HepG2 (cell line): ENCODE data around the gene SLC26A9. TPM values are rescaled to one million over a fixed set of nuclear protein-coding genes. Genes with fewer than 3 reads are reported as not detected.

Source experiments
- ARID3A ChIP-seq: IDR thresholded peaks from 2 replicates; pipeline ENCODE4 v1.6.1; 2012; ENCODE audit warnings: low read depth, low read length, improper control_type of control experiment
- CEBPB ChIP-seq: IDR thresholded peaks from 2 replicates; pipeline ENCODE4 v1.6.1; 2011; ENCODE audit warnings: low read depth, low read length, improper control_type of control experiment, borderline replicate concordance
- CEBPG ChIP-seq: IDR thresholded peaks from 2 replicates; pipeline ENCODE4 v1.6.1; 2016
- CREB3 ChIP-seq: sonication (generic); formaldehyde crosslinking; IDR thresholded peaks from 2 replicates; pipeline ENCODE4 v1.5.0; 2020; ENCODE audit warnings: missing genetic modification reagents
- CREM ChIP-seq, 2 experiments: sonication (generic) in 1 of 2; formaldehyde crosslinking in 1 of 2; IDR thresholded peaks; 2 replicates each; pipeline versions ENCODE4 v1.4.0 to v1.6.1; 2016 to 2020; ENCODE audit warnings: antibody characterized with exemption in 1 of 2, mild to moderate bottlenecking in 1 of 2, missing genetic modification reagents in 1 of 2
- DMAP1 ChIP-seq: IDR thresholded peaks from 2 replicates; pipeline ENCODE4 v1.6.1; 2016
- NFE2 ChIP-seq: sonication (generic); formaldehyde crosslinking; IDR thresholded peaks from 2 replicates; pipeline ENCODE4 v1.4.0; 2020; ENCODE audit warnings: missing genetic modification reagents
- NFRKB ChIP-seq: fragments of 450-650 bp; IDR thresholded peaks from 2 replicates; pipeline ENCODE4 v1.6.1; 2017
- NRL ChIP-seq: sonication (generic); formaldehyde crosslinking; IDR thresholded peaks from 2 replicates; pipeline ENCODE4 v1.5.0; 2020; ENCODE audit warnings: missing genetic modification reagents, mild to moderate bottlenecking, moderate library complexity, borderline replicate concordance
- PCBP2 ChIP-seq: fragments of 200-400 bp; formaldehyde crosslinking; optimal IDR thresholded peaks from 2 replicates; pipeline ENCODE3; 2018; ENCODE audit warnings: low read length, low read depth; ENCODE audit not compliant: poor library complexity, severe bottlenecking
- POLR2A ChIP-seq, 2 experiments: IDR thresholded peaks; 2 replicates each; pipeline ENCODE4 v1.6.1; 2011; ENCODE audit warnings: low read depth in 2 of 2, low read length in 2 of 2, mild to moderate bottlenecking in 1 of 2, moderate library complexity in 1 of 2; ENCODE audit not compliant: insufficient read depth in 1 of 2
- PREB ChIP-seq: sonication (generic); formaldehyde crosslinking; IDR thresholded peaks from 2 replicates; pipeline ENCODE4 v1.4.0; 2020; ENCODE audit warnings: missing genetic modification reagents
- RXRB ChIP-seq: IDR thresholded peaks from 2 replicates; pipeline ENCODE4 v1.6.1; 2016; ENCODE audit warnings: borderline replicate concordance, missing genetic modification reagents, missing compliant biosample characterization
- SOX5 ChIP-seq: IDR thresholded peaks from 2 replicates; pipeline ENCODE4 v1.6.1; 2016; ENCODE audit warnings: borderline replicate concordance
- ZBTB4 ChIP-seq: sonication (generic); formaldehyde crosslinking; IDR thresholded peaks from 2 replicates; pipeline ENCODE4 v1.4.0; 2020; ENCODE audit warnings: missing genetic modification reagents, mild to moderate bottlenecking, borderline replicate concordance
- ZFP41 ChIP-seq: sonication (generic); formaldehyde crosslinking; IDR thresholded peaks from 2 replicates; pipeline ENCODE4 v1.4.0; 2020; ENCODE audit warnings: mild to moderate bottlenecking, missing genetic modification reagents, borderline replicate concordance
- ZFX ChIP-seq: sonication (generic); formaldehyde crosslinking; IDR thresholded peaks from 2 replicates; pipeline ENCODE4 v1.4.0; 2020; ENCODE audit warnings: mild to moderate bottlenecking, low read depth, missing genetic modification reagents, moderate library complexity
- ZNF558 ChIP-seq: sonication (generic); formaldehyde crosslinking; IDR thresholded peaks from 2 replicates; pipeline ENCODE4 v1.9.0; 2022; ENCODE audit warnings: mild to moderate bottlenecking, missing genetic modification reagents, borderline replicate concordance
- ZNF776 ChIP-seq: sonication (generic); formaldehyde crosslinking; IDR thresholded peaks from 2 replicates; pipeline ENCODE4 v1.4.0; 2020; ENCODE audit warnings: mild to moderate bottlenecking, missing genetic modification reagents
- ZNF777 ChIP-seq: sonication (generic); formaldehyde crosslinking; IDR thresholded peaks from 2 replicates; pipeline ENCODE4 v1.4.0; 2020; ENCODE audit warnings: missing genetic modification reagents
- polyA plus RNA-seq, 8 experiments: library from polyadenylated mRNA; depleted of rRNA in 3 of 8; stranded (reverse) in 7 of 8; unstranded in 1 of 8; fragments of >200 nt; fragmentation: Illumina TruSeq in 4 of 8; extraction: Trizol in 4 of 8; gene quantifications; 2 replicates each; pipeline versions ENCODE4 v1.2.1 to v1.2.3, GENCODE V29; 2011 to 2016; ENCODE audit warnings: low read depth in 4 of 8, missing spikeins in 1 of 8, mixed read lengths in 1 of 8; ENCODE audit not compliant: insufficient read depth in 1 of 8
- total RNA-seq, 5 experiments: library from RNA; depleted of rRNA; stranded (reverse); fragments of >200 nt; fragmentation: Illumina TruSeq; extraction: Trizol; gene quantifications; 2 replicates each; pipeline ENCODE4 v1.2.3, GENCODE V29; 2016; ENCODE audit warnings: low read depth in 1 of 5
- TF ChIP-seq, protein P1 (sequence below): sonication (generic); formaldehyde crosslinking; IDR thresholded peaks from 2 replicates; pipeline ENCODE4 v1.5.1; 2020; ENCODE audit warnings: missing genetic modification reagents, mild to moderate bottlenecking, borderline replicate concordance

The SLC26A9 gene
- total and polyA plus RNA-seq, 2 of the 13 experiments (the other 11 are each of a cell fraction or from before 2014, with no cell fraction given), result 0.11 to 0.15 TPM

GRCh38 chr1:205933671-205934618, 9.3 kb downstream of the SLC26A9 start (continued):
- TF ChIP-seq ZNF558 (CRISPR knock-in tag), result no peak
- TF ChIP-seq ZFP41 (CRISPR knock-in tag), result no peak
- TF ChIP-seq DMAP1 (CRISPR knock-in tag), result no peak
- no peak for TF ChIP-seq NRL (CRISPR knock-in tag)
- TF ChIP-seq PCBP2, result no peak
- TF ChIP-seq, protein P1, sequence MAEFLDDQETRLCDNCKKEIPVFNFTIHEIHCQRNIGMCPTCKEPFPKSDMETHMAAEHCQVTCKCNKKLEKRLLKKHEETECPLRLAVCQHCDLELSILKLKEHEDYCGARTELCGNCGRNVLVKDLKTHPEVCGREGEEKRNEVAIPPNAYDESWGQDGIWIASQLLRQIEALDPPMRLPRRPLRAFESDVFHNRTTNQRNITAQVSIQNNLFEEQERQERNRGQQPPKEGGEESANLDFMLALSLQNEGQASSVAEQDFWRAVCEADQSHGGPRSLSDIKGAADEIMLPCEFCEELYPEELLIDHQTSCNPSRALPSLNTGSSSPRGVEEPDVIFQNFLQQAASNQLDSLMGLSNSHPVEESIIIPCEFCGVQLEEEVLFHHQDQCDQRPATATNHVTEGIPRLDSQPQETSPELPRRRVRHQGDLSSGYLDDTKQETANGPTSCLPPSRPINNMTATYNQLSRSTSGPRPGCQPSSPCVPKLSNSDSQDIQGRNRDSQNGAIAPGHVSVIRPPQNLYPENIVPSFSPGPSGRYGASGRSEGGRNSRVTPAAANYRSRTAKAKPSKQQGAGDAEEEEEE (CRISPR knock-in tag), result no peak
- TF ChIP-seq NFE2, result 0 out of 2 replicates have a peak, but pooled peaks have one; percentile 22
- TF ChIP-seq PREB (CRISPR knock-in tag), result no peak
- TF ChIP-seq ZFX (CRISPR knock-in tag), result no peak
- no peak for TF ChIP-seq RXRB (CRISPR knock-in tag)
- no peak for TF ChIP-seq NFRKB
- no peak for TF ChIP-seq POLR2A (IDR thresholded peaks at IDR 0.05; ENCODE audit: insufficient read depth in 1 of 2, low read depth in 2 of 2, low read length in 2 of 2)
- no peak for TF ChIP-seq ARID3A
- TF ChIP-seq ZBTB4 (CRISPR knock-in tag), result no peak
- TF ChIP-seq CREM (IDR thresholded peaks at IDR 0.05), result peak; percentile 35; the same call in 1 of the 2 replicates
- TF ChIP-seq CREM (CRISPR knock-in tag; IDR thresholded peaks at IDR 0.05), result no peak
- TF ChIP-seq ZNF777 (CRISPR knock-in tag), result no peak
- peak; percentile 52; the same call in 1 of the 2 replicates for TF ChIP-seq CEBPB
- TF ChIP-seq SOX5 (CRISPR knock-in tag), result peak; percentile 11; the same call in 1 of the 2 replicates
- peak; percentile 42; the same call in 1 of the 2 replicates for TF ChIP-seq CEBPG (CRISPR knock-in tag)
- TF ChIP-seq ZNF776 (CRISPR knock-in tag), result no peak
- no peak for TF ChIP-seq CREB3
